Muscle of leg (tissue), 16 donors: Measurements from ENCODE around the gene MAGED4. TPM values are rescaled to one million over a fixed set of nuclear protein-coding genes. Genes with fewer than 3 reads are reported as not detected.
"Not testable (repeated sequence)": the region's sequence is repeated elsewhere in the genome, so short reads cannot be mapped to it uniquely, and the experiment has no call there.

Source experiments
- DNase-seq: peaks from one replicate; pipeline ENCODE4 v3.0.0; 2013
- H3K27ac ChIP-seq: one replicate; pipeline ENCODE4 v1.5.1; 2013; ENCODE audit warnings: mild to moderate bottlenecking, low read length, control low read depth
- H3K27me3 ChIP-seq: one replicate; pipeline ENCODE4 v1.6.1; 2013; ENCODE audit warnings: low read length; ENCODE audit not compliant: control insufficient read depth, insufficient read depth
- H3K36me3 ChIP-seq: one replicate; pipeline ENCODE4 v1.6.1; 2013; ENCODE audit warnings: low read length; ENCODE audit not compliant: control insufficient read depth, insufficient read depth
- H3K4me1 ChIP-seq: one replicate; pipeline ENCODE4 v1.6.1; 2013; ENCODE audit warnings: low read length; ENCODE audit not compliant: control insufficient read depth, insufficient read depth
- H3K4me3 ChIP-seq: one replicate; pipeline ENCODE4 v1.5.1; 2013; ENCODE audit warnings: low read length, control low read depth
- H3K9me3 ChIP-seq: replicated peaks from 2 replicates; pipeline ENCODE4 v1.6.1; 2013; ENCODE audit warnings: low read depth, low read length; ENCODE audit not compliant: control insufficient read depth
- WGBS: methylation state at CpG from one replicate; pipeline ENCODE4 v1.1.5; 2013; ENCODE audit warnings: missing lambda C conversion rate; ENCODE audit not compliant: insufficient coverage; 5-methylcytosine and 5-hydroxymethylcytosine counted together
- long read RNA-seq, 11 donors: transcript quantifications; one replicate each; lab custom pipeline, GENCODE V29; 2026
- polyA plus RNA-seq, 8 donors: library from polyadenylated mRNA; unstranded; fragments of 120-200 nt; gene quantifications; one replicate each; pipeline versions ENCODE4 v1.2.1 to v1.2.3, GENCODE V29; 2013; ENCODE audit warnings: inconsistent platforms in 1 of 8, low replicate concordance in 1 of 8; ENCODE audit not compliant: insufficient read length in 8 of 8, insufficient read depth in 1 of 8
- total RNA-seq: library from RNA; stranded (reverse); fragments of 120-200 nt; gene quantifications from one replicate; pipeline ENCODE4 v1.2.4, GENCODE V29; 2013

MAGED4 gene, protein sequence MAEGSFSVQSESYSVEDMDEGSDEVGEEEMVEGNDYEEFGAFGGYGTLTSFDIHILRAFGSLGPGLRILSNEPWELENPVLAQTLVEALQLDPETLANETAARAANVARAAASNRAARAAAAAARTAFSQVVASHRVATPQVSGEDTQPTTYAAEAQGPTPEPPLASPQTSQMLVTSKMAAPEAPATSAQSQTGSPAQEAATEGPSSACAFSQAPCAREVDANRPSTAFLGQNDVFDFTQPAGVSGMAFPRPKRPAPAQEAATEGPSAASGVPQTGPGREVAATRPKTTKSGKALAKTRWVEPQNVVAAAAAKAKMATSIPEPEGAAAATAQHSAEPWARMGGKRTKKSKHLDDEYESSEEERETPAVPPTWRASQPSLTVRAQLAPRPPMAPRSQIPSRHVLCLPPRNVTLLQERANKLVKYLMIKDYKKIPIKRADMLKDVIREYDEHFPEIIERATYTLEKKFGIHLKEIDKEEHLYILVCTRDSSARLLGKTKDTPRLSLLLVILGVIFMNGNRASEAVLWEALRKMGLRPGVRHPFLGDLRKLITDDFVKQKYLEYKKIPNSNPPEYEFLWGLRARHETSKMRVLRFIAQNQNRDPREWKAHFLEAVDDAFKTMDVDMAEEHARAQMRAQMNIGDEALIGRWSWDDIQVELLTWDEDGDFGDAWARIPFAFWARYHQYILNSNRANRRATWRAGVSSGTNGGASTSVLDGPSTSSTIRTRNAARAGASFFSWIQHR
- 11.6 TPM for total RNA-seq
- 10 to 100 TPM; 18.3 to 50.1 (median 39.2) TPM for polyA plus RNA-seq
- long read RNA-seq, donor 1, partial matches to known transcripts, result 0 of 1 reads
- long read RNA-seq, donor 1, other reads (novel, unspliced or antisense), result 0 of 1 reads
- long read RNA-seq, donor 2, partial matches to known transcripts, result 0 of 2 reads
- long read RNA-seq, donor 2, other reads (novel, unspliced or antisense), result 0 of 2 reads
- long read RNA-seq, donor 3, partial matches to known transcripts, result 0 of 2 reads
- long read RNA-seq, donor 3, other reads (novel, unspliced or antisense), result 0 of 2 reads
- long read RNA-seq, donor 4, partial matches to known transcripts, result 5 of 5 reads
- long read RNA-seq, donor 4, other reads (novel, unspliced or antisense), result 0 of 5 reads
- long read RNA-seq, donor 5, partial matches to known transcripts, result 35 of 36 reads
- long read RNA-seq, donor 5, other reads (novel, unspliced or antisense), result 0 of 36 reads
- long read RNA-seq, donor 6, partial matches to known transcripts, result 18 of 21 reads
- long read RNA-seq, donor 6, other reads (novel, unspliced or antisense), result 0 of 21 reads
- long read RNA-seq, donor 7, partial matches to known transcripts, result 20 of 23 reads
- long read RNA-seq, donor 7, other reads (novel, unspliced or antisense), result 0 of 23 reads
- long read RNA-seq, donor 8, result 0 reads
- long read RNA-seq, donor 9, partial matches to known transcripts, result 21 of 22 reads
- long read RNA-seq, donor 9, other reads (novel, unspliced or antisense), result 0 of 22 reads
- long read RNA-seq, donor 10, partial matches to known transcripts, result 15 of 16 reads
- long read RNA-seq, donor 10, other reads (novel, unspliced or antisense), result 0 of 16 reads
- long read RNA-seq, donor 11, partial matches to known transcripts, result 0 of 2 reads
- long read RNA-seq, donor 11, other reads (novel, unspliced or antisense), result 0 of 2 reads

DNA sequence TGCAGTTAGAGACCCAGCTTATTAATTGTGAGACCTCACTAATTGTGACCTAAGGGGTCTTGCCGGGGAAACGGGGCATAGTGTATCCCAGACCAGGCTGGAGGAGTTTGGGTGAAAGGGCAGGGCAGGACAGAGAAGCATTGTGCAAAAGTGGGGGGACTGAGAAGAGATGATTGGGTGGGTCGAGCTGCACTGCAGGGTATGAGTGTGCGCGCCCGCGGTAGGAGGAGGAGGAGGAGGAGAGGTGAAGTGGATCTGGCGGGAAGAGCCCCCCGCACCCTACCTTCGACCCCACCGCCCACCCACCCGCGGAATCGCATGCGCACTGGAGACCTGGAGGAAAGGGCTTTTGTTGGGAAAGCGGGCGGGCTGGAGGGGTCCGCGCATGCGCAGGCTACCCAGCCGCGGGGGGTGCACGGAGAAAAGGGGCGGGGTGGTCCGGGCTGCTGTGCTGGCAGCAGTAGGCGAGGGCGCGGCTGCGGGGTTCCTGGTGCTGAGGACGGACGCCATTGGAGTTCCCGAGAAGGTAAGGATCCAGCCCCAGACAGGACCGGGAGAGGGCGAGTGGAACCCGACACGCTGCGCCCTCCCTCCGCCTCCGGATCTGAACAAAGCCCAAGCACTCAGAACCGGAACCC, at the start of gene MAGED4:
Gene MAGED4, plus strand, starts transcription at position 449 of the 638 bp plus-strand sequence. CDS start 1,035 bp downstream, outside the sequence.
- not testable (repeated sequence) for H3K27ac ChIP-seq, H3K4me3 ChIP-seq, H3K36me3 ChIP-seq, H3K9me3 ChIP-seq, H3K4me1 ChIP-seq, DNase-seq, H3K27me3 ChIP-seq
- no CpG with 5 or more reads among the region's 40 CpGs for WGBS

DNA sequence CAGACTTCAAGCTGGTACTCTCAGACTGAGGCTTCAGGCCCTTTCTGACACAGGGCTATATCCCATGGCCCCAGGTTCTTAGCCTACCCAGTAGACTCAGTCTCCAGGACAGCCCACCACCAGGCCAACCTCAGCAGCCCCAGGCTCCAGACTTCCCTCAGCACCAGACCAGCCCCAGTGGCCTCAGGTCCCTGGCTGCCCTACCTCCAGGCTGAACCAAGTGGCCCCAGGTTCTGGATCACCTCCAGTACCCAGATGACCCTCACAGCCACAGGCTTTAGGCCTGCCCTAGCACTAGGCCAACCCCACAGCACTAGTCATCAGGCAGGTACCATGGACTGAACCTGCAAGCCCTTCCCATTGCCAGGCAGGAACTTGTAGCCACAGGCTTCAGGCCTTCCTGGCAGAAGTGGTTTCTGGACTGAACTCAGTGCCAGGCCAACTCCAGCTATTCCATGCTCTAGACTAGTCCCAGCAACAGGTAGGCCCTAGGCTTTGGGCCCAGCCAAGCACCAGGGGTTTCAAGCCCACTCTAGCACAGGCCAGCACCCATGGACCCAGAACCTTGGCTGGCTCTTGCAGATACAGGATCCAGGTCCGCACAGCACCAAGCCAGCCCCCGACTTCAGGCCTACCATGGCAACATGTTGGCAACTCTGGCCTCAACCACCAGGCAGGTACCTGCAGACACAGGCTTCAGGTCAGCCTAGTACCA, 45.7 kb upstream of the MAGED4 start:
- peaks cover 10% of the 10 kb centered on the region for H3K27me3 ChIP-seq
- H3K27ac ChIP-seq, result no peak overlapping the region
- no peak overlapping the region for H3K4me3 ChIP-seq
- H3K9me3 ChIP-seq, result no peaks in the 10 kb centered on the region
- H3K36me3 ChIP-seq, result no peaks in the 10 kb centered on the region
- DNase-seq, result no peak
- WGBS, result 88% methylated on average over 2 of the region's 2 CpGs
- H3K4me1 ChIP-seq, result no peaks in the 10 kb centered on the region

DNA sequence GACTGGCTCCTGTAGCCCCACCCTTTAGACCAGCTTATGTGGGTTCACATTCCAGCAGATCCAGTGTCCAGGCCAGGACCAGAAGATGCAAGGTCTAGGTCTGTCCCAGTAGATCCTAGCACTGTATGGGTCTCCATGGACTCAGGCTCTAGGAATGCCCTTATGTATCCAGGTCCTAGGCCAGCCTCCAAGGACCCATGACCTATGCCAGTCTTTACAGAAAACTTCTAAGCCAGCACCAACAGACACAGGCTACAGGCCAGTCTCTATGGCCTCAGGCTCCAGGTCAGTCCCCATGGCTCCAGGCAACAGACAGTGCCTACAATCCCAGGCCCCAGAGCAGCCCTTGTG, 45.2 kb upstream of the MAGED4 start:
- H3K9me3 ChIP-seq, result no peaks in the 10 kb centered on the region
- no peak overlapping the region for H3K4me3 ChIP-seq
- no peak for DNase-seq
- peaks cover 8% of the 10 kb centered on the region for H3K27me3 ChIP-seq
- H3K4me1 ChIP-seq, result no peaks in the 10 kb centered on the region
- H3K36me3 ChIP-seq, result no peaks in the 10 kb centered on the region
- H3K27ac ChIP-seq, result no peak overlapping the region

DNA sequence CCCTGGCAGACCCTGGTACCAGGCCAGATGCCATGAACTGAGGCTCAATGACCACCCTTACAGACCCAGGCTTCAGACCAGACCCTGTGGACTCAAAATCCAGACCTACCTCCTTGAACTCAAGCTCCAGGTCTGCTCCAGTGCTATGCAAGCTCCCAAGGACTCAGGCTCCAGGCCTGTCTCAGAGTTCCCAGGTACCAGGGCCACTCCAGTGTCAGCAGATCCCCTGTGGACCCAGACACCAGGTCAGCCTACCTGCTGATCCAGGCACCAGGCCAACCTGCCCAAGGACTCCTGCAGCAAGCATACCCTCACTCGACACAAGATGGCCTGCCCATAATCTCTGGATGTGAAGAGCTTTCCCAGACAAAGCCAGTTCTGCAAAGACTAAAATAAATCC, 44.7 kb upstream of the MAGED4 start:
- Histone ChIP-seq H3K27ac (no peak overlapping the region), H3K36me3 (no peaks in the 10 kb centered on the region), H3K4me3 (no peak overlapping the region), H3K4me1 (no peaks in the 10 kb centered on the region), H3K9me3 (no peaks in the 10 kb centered on the region), H3K27me3 (peaks cover 8% of the 10 kb centered on the region)
- WGBS, result 17% methylated on average over 1 of the region's 1 CpG
- DNase-seq, result no peak

DNA sequence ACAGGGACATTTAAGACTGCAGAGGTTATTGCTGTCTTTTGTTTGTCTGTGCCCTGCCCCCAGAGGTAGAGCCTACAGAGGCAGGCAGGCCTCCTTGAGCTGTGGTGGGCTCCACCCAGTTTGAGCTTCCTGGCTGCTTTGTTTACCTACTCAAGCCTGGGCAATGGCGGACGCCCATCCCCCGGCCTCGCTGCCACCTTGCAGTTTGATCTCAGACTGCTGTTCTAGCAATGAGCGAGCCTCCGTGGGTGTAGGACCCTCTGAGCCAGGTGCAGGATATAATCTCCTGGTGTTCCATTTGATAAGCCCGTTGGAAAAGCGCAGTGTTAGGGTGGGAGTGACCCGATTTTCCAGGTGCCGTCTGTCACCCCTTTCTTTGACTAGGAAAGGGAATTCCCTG, 34.0 kb upstream of the MAGED4 start:
- 95% methylated on average over 10 of the region's 10 CpGs for WGBS
- H3K36me3 ChIP-seq, H3K27ac ChIP-seq: not testable (repeated sequence)

DNA sequence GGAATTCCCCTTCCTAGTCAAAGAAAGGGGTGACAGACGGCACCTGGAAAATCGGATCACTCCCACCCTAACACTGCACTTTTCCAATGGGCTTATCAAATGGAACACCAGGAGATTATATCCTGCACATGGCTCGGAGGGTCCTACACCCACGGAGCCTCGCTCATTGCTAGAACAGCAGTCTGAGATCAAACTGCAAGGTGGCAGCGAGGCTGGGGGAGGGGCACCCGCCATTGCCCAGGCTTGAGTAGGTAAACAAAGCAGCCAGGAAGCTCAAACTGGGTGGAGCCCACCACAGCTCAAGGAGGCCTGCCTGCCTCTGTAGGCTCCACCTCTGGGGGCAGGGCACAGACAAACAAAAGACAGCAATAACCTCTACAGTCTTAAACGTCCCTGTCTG, 24.5 kb upstream of the MAGED4 start:
- H3K9me3 ChIP-seq, H3K27ac ChIP-seq, H3K36me3 ChIP-seq, DNase-seq, H3K27me3 ChIP-seq, H3K4me1 ChIP-seq, H3K4me3 ChIP-seq: not testable (repeated sequence)
- 96% methylated on average over 5 of the region's 8 CpGs for WGBS

More for the DNA sequence above, 34.0 kb upstream of the MAGED4 start:
- not testable (repeated sequence) for H3K9me3 ChIP-seq, DNase-seq, H3K4me1 ChIP-seq, H3K27me3 ChIP-seq, H3K4me3 ChIP-seq

DNA sequence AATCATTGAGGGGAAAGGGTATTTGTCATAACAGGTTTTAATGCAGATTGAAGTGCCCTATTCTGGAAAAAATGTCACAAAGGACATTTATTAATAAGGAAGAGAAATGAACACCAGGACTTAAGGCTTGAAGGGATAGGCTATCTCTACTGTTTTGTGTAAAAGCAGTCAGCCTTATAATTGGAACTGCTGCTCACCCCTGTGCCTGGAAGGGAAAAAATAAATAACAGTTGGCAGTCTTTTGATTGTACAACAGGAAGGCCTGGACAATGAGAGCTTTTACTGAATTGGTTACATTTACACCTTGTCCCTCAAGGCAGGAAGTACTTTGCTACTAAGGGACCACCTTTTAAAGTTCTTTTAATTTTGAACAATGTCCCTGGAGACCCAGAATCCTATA, 17.8 kb upstream of the MAGED4 start:
- Histone ChIP-seq H3K27me3 (peaks cover 2% of the 10 kb centered on the region), H3K27ac (no peak overlapping the region), H3K4me1 (no peaks in the 10 kb centered on the region), H3K4me3 (no peak overlapping the region), H3K9me3 (no peaks in the 10 kb centered on the region), H3K36me3 (no peaks in the 10 kb centered on the region)
- no peak for DNase-seq

DNA sequence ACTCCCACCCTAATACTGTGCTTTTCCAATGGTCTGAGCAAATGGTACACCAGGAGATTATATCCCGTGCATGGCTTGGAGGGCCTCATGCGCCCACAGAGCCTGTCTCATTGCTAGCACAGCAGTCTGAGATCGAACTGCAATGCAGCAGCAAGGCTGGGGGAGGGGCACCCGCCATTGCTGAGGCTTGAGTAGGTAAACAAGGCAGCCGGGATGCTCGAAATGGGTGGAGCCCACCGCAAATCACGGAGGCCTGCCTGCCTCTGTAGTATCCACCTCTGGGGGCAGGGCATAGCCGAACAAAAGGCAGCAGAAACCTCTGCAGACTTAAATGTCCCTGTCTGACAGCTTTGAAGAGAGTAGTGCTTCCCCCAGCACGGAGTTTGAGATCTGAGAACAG, 13.6 kb upstream of the MAGED4 start:
- not testable (repeated sequence) for H3K36me3 ChIP-seq, DNase-seq, H3K27ac ChIP-seq

DNA sequence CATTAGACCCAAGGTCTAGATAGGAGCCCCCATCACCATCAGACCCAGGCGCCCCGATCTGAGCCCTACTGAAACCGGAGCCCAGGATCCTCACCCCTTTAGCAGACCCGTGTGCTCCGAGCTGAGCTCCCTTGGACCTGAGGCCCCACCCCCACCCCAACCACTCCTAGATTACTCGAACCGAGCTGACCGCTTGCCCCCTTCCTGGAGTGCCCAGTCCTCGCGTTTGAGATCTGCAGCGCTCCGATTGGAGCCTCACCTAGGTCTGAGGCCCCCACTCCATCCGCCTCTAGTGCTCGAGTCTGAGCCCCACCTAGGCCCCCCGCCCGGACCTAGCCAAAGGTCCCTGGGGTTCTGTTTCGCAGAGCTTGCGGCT, 378 bp downstream of the MAGED4 start:
- H3K27me3 ChIP-seq, H3K27ac ChIP-seq, H3K4me1 ChIP-seq, H3K9me3 ChIP-seq, DNase-seq, H3K36me3 ChIP-seq, H3K4me3 ChIP-seq: not testable (repeated sequence)
- whole genome bisulfite sequencing, result no CpG with 5 or more reads among the region's 18 CpGs

More for the DNA sequence above, 13.6 kb upstream of the MAGED4 start:
- not testable (repeated sequence) for H3K4me3 ChIP-seq, H3K9me3 ChIP-seq, H3K4me1 ChIP-seq, H3K27me3 ChIP-seq
- 72% methylated on average over 9 of the region's 10 CpGs for WGBS
